Measurements from ENCODE around the gene MVB12A. TPM values are rescaled to one million over a fixed set of nuclear protein-coding genes. Genes with fewer than 3 reads are reported as not detected.

The MVB12A gene
- total and polyA plus RNA-seq, 9 of the 15 experiments (the other 6 are each of a cell fraction or from before 2014, with no cell fraction given): 1.2 to 46.2 (median 22.4) TPM

DNA sequence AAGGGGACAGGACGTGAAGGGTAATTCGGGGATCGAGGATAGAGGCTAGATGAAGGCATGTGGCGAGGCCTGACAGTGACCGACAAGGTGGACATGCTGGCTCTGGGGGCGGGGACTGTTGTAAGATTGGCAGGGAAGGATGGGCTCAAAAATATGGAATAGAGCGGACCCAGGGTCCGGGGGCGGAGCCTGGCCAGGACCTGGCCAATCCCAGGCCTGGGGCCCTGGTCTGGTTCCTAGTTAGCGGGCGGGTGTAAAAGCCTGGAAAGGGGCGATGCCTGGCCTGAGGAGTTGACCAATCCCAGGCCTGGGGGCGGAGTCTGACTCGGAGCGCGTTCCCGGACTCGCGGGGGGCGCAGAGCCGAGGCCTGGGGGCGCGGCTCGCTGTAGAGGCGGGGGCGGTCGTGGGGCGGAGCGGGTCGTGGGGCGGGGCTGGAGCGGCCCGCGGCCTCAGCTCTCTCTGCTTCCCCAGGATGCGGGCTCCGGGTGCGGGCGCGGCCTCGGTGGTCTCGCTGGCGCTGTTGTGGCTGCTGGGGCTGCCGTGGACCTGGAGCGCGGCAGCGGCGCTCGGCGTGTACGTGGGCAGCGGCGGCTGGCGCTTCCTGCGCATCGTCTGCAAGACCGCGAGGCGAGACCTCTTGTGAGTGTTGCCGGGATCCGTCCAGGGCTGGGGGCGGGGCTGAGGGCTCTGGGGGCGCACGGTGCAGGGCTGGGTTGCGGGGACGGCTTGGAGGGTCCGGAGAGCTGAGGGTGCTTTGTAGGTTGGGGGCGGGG lies 50.4 kb downstream of the MVB12A start, which contains the start of gene SLC27A1 (continued):
- TF ChIP-seq CXXC5 (CRISPR knock-in tag; IDR thresholded peaks at IDR 0.05) (peak; percentile 25; the same call in 1 of the 2 replicates), SPI1 (IDR thresholded peaks at IDR 0.05; ENCODE audit: borderline replicate concordance, low read depth, low read length) (no peak), RBM25 (IDR thresholded peaks at IDR 0.05; ENCODE audit: low read depth, low read length, severe bottlenecking) (peak; percentile 29)
- TF ChIP-seq, protein P1, sequence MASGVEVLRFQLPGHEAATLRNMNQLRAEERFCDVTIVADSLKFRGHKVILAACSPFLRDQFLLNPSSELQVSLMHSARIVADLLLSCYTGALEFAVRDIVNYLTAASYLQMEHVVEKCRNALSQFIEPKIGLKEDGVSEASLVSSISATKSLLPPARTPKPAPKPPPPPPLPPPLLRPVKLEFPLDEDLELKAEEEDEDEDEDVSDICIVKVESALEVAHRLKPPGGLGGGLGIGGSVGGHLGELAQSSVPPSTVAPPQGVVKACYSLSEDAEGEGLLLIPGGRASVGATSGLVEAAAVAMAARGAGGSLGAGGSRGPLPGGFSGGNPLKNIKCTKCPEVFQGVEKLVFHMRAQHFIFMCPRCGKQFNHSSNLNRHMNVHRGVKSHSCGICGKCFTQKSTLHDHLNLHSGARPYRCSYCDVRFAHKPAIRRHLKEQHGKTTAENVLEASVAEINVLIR (CRISPR knock-in tag; IDR thresholded peaks at IDR 0.05): no peak
- TF ChIP-seq, protein P2, sequence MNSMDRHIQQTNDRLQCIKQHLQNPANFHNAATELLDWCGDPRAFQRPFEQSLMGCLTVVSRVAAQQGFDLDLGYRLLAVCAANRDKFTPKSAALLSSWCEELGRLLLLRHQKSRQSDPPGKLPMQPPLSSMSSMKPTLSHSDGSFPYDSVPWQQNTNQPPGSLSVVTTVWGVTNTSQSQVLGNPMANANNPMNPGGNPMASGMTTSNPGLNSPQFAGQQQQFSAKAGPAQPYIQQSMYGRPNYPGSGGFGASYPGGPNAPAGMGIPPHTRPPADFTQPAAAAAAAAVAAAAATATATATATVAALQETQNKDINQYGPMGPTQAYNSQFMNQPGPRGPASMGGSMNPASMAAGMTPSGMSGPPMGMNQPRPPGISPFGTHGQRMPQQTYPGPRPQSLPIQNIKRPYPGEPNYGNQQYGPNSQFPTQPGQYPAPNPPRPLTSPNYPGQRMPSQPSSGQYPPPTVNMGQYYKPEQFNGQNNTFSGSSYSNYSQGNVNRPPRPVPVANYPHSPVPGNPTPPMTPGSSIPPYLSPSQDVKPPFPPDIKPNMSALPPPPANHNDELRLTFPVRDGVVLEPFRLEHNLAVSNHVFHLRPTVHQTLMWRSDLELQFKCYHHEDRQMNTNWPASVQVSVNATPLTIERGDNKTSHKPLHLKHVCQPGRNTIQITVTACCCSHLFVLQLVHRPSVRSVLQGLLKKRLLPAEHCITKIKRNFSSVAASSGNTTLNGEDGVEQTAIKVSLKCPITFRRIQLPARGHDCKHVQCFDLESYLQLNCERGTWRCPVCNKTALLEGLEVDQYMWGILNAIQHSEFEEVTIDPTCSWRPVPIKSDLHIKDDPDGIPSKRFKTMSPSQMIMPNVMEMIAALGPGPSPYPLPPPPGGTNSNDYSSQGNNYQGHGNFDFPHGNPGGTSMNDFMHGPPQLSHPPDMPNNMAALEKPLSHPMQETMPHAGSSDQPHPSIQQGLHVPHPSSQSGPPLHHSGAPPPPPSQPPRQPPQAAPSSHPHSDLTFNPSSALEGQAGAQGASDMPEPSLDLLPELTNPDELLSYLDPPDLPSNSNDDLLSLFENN (IDR thresholded peaks at IDR 0.05; ENCODE audit: low read depth in 2 of 2, low read length in 2 of 2): no peak
